Measurements from ENCODE around the gene SLA2.
"Not testable (repeated sequence)": the region's sequence is repeated elsewhere in the genome, so short reads cannot be mapped to it uniquely, and the experiment has no call there.

DNA sequence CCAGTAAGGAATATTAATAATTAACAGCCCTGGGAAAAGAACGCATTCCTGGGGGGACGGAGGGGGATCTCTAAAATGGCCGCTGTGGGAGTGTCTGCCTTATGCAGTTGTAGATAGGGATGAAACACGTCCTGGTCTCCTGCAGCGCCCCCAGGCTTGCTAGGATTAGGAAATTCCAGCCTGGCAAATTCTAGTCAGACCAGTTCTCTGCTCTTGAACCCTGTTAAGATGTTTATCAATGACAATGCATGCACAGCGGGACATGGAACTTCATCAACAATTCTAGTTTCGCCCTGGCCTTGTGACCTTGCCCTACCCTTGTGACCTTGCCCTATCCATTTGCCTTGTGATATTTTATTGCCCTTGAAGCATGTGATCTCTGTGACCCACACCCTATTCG, 49.5 kb upstream of the SLA2 start:
- TF ChIP-seq, protein P1, sequence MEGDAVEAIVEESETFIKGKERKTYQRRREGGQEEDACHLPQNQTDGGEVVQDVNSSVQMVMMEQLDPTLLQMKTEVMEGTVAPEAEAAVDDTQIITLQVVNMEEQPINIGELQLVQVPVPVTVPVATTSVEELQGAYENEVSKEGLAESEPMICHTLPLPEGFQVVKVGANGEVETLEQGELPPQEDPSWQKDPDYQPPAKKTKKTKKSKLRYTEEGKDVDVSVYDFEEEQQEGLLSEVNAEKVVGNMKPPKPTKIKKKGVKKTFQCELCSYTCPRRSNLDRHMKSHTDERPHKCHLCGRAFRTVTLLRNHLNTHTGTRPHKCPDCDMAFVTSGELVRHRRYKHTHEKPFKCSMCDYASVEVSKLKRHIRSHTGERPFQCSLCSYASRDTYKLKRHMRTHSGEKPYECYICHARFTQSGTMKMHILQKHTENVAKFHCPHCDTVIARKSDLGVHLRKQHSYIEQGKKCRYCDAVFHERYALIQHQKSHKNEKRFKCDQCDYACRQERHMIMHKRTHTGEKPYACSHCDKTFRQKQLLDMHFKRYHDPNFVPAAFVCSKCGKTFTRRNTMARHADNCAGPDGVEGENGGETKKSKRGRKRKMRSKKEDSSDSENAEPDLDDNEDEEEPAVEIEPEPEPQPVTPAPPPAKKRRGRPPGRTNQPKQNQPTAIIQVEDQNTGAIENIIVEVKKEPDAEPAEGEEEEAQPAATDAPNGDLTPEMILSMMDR (IDR thresholded peaks at IDR 0.05; ENCODE audit: low read length): not testable (repeated sequence)
- not testable (repeated sequence) for TF ChIP-seq EZH2 (IDR thresholded peaks at IDR 0.05; ENCODE audit: borderline replicate concordance, low read length)

All from OCI-LY1 (cell line).